Gastrocnemius medialis (tissue), 4 donors: Measurements from ENCODE around the gene GPA33.

Source experiments
- POLR2A ChIP-seq, 2 donors: fragments of 450-650 bp; IDR thresholded peaks; one replicate each; pipeline ENCODE4 v1.6.1; 2017; ENCODE audit warnings: antibody characterized with exemption in 2 of 2, mild to moderate bottlenecking in 2 of 2, moderate library complexity in 2 of 2
- TF ChIP-seq, protein P1 (sequence below), 5 experiments: fragments of 450-650 bp in 3 of 5; fragments of 200-600 bp in 2 of 5; sonication (generic) in 2 of 5; IDR thresholded peaks in 4 of 5; conservative IDR thresholded peaks in 1 of 5; 1 replicate in 4 of 5; 2 replicates in 1 of 5; pipeline ENCODE4 v1.5.1; 2016 to 2019; ENCODE audit warnings: antibody characterized with exemption in 5 of 5, mild to moderate bottlenecking in 3 of 5, moderate library complexity in 3 of 5

GRCh38 chr1:167016100-167016750, 74.0 kb downstream of the GPA33 start:
- TF ChIP-seq, protein P1, sequence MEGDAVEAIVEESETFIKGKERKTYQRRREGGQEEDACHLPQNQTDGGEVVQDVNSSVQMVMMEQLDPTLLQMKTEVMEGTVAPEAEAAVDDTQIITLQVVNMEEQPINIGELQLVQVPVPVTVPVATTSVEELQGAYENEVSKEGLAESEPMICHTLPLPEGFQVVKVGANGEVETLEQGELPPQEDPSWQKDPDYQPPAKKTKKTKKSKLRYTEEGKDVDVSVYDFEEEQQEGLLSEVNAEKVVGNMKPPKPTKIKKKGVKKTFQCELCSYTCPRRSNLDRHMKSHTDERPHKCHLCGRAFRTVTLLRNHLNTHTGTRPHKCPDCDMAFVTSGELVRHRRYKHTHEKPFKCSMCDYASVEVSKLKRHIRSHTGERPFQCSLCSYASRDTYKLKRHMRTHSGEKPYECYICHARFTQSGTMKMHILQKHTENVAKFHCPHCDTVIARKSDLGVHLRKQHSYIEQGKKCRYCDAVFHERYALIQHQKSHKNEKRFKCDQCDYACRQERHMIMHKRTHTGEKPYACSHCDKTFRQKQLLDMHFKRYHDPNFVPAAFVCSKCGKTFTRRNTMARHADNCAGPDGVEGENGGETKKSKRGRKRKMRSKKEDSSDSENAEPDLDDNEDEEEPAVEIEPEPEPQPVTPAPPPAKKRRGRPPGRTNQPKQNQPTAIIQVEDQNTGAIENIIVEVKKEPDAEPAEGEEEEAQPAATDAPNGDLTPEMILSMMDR (IDR thresholded peaks at IDR 0.05 in 4 of 5, conservative IDR thresholded peaks at IDR 0.05 in 1 of 5) = no peak
- TF ChIP-seq POLR2A (IDR thresholded peaks at IDR 0.05) = no peak
